Tibial nerve (tissue), 4 donors: ENCODE measurements around the gene MRPS11. TPM values are rescaled to one million over a fixed set of nuclear protein-coding genes. Genes with fewer than 3 reads are reported as not detected.

ENCODE experiments used
- DNase-seq, 2 donors: peaks; one replicate each; pipeline ENCODE4 v3.0.0-alpha.2; 2019; ENCODE audit warnings: low spot score in 2 of 2
- H3K27ac ChIP-seq, 4 donors: fragments of 200-600 bp; sonication (generic) in 3 of 4; one replicate each; pipeline ENCODE4 v1.5.1; 2017 to 2019; ENCODE audit warnings: mild to moderate bottlenecking in 1 of 4
- H3K27me3 ChIP-seq, 2 donors: fragments of 200-600 bp; sonication (generic) in 1 of 2; one replicate each; pipeline versions ENCODE4 v1.5.1 to v1.6.0; 2017 to 2019
- H3K36me3 ChIP-seq, 3 donors: fragments of 200-600 bp; sonication (generic); one replicate each; pipeline ENCODE4 v1.5.1; 2018 to 2019
- H3K4me1 ChIP-seq, 4 donors: fragments of 200-600 bp; sonication (generic) in 3 of 4; one replicate each; pipeline ENCODE4 v1.5.1; 2017 to 2019
- H3K4me3 ChIP-seq, 4 donors: fragments of 200-600 bp; sonication (generic) in 3 of 4; one replicate each; pipeline ENCODE4 v1.5.1; 2017 to 2019; ENCODE audit warnings: mild to moderate bottlenecking in 1 of 4, moderate library complexity in 1 of 4
- H3K9me3 ChIP-seq, 4 donors: fragments of 200-600 bp; sonication (generic) in 3 of 4; one replicate each; pipeline ENCODE4 v1.5.1; 2017 to 2019
- EP300 ChIP-seq, 2 donors: sonication (generic); formaldehyde crosslinking; IDR thresholded peaks; one replicate each; pipeline ENCODE4 v1.6.1; 2017; ENCODE audit warnings: antibody characterized with exemption in 2 of 2, mild to moderate bottlenecking in 1 of 2
- POLR2A ChIP-seq, 2 donors: fragments of 450-650 bp; IDR thresholded peaks; one replicate each; pipeline ENCODE4 v1.6.1; 2017; ENCODE audit warnings: antibody characterized with exemption in 2 of 2, mild to moderate bottlenecking in 2 of 2, moderate library complexity in 2 of 2
- WGBS, 2 donors: methylation state at CpG; one replicate each; pipeline ENCODE4 v1.1.5; 2018; 5-methylcytosine and 5-hydroxymethylcytosine counted together
- total RNA-seq, 4 donors: library from RNA; depleted of rRNA; stranded (reverse); fragments of >200 nt; gene quantifications; one replicate each; pipeline ENCODE4 v1.1.0, GENCODE V29; 2016
- TF ChIP-seq, protein P1 (sequence below), 5 experiments: fragments of 200-600 bp in 3 of 5; fragments of 450-650 bp in 2 of 5; sonication (generic) in 3 of 5; IDR thresholded peaks; one replicate each; pipeline ENCODE4 v1.5.1; 2016 to 2019; ENCODE audit warnings: antibody characterized with exemption in 5 of 5, mild to moderate bottlenecking in 3 of 5, moderate library complexity in 2 of 5

MRPS11 gene
- 10 to 100 TPM; 22.2 to 45.4 (median 37.1) TPM for total RNA-seq

DNA sequence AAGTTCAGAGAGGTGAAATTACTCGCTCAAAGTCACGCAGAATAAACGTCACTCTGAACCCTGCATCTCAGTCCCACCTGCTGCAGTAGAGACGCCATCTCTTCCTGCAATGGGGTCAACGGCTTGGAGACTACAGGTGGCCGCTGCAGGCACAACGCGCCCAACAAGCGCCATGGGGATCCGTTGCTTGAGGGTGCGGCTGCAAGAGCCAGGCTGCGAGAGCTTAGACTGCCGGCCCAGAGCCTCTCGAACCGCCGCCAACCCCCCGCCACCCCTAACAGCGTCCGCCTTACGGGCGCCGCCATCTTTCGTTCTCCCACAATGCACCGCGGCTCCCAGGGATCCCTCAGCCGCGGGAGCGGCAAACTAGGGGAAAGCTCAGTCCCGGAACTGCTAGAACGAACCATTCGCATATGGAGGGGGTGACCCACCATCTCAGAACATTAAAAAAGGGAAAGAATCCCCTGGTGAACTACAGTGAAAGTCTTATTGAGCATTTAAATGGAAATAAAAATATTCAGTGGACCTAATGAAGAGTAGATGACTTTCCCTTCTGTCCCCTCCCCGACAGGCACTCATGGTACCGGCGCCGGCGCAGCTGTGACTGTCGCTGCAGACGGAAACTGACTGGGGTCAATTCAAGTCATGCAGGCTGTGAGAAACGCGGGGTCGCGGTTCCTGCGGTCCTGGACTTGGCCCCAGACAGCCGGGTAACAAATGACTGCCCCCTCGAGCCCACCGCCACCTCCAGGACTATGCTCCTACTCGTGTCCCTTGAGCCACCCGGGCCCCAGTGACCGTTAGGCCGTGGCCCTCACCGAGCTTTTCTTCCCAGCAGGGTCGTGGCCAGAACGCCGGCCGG, at the start of gene MRPS11, which contains the start of gene MRPL46:
Gene MRPS11 (plus strand): TSS at position 636 of the 862 bp plus-strand sequence. CDS start 10 bp downstream, at position 646.
Gene MRPL46 (minus strand): TSS at position 316 of the 862 bp plus-strand sequence. CDS start 11 bp downstream, at position 305.
- TF ChIP-seq EP300 (IDR thresholded peaks at IDR 0.05) (peak; percentile 66 to 91), POLR2A (IDR thresholded peaks at IDR 0.05) (no peak)
- TF ChIP-seq, protein P1, sequence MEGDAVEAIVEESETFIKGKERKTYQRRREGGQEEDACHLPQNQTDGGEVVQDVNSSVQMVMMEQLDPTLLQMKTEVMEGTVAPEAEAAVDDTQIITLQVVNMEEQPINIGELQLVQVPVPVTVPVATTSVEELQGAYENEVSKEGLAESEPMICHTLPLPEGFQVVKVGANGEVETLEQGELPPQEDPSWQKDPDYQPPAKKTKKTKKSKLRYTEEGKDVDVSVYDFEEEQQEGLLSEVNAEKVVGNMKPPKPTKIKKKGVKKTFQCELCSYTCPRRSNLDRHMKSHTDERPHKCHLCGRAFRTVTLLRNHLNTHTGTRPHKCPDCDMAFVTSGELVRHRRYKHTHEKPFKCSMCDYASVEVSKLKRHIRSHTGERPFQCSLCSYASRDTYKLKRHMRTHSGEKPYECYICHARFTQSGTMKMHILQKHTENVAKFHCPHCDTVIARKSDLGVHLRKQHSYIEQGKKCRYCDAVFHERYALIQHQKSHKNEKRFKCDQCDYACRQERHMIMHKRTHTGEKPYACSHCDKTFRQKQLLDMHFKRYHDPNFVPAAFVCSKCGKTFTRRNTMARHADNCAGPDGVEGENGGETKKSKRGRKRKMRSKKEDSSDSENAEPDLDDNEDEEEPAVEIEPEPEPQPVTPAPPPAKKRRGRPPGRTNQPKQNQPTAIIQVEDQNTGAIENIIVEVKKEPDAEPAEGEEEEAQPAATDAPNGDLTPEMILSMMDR (IDR thresholded peaks at IDR 0.05) = peak in 2 of 5 experiments; percentile 25 to 60
- peak; percentile 75 to 92 for DNase-seq
- peaks cover 0 to 38% (median 14%) of the 10 kb centered on the region in 3 donors for H3K36me3 ChIP-seq
- H3K9me3 ChIP-seq = no peaks in the 10 kb centered on the region
- WGBS, 2 donors = 0 to 1% methylated on average over 48 to 53 of the region's 55 CpGs
- H3K27ac ChIP-seq = peak within 1 kb of the TSS; percentile 87 to 95 (median 88)
- no peaks in the 10 kb centered on the region for H3K27me3 ChIP-seq
- peak within 1 kb of the TSS; percentile 82 to 90 (median 86) for H3K4me3 ChIP-seq
- peaks cover 0 to 42% (median 21%) of the 10 kb centered on the region in 4 donors for H3K4me1 ChIP-seq

DNA sequence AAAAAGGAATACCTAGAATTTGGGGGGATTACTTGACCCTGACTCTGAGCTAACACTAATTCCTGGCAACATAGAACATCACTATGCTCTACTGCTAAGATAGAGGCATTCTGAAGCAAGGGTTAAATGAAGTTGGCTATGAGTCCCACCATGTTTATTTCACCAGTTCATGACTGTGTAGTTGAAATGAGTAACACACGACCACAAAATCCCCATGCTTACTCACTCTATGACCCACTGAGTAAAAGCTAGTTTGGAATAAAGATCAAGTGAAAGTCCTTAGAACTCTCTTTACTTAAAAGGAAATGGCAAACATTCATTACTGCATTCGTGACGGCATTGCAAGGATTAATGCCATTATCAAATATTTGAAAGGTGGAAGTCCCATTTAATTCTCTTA, 47.7 kb upstream of the MRPS11 start:
- TF ChIP-seq EP300 (IDR thresholded peaks at IDR 0.05) = no peak
- no peak for TF ChIP-seq POLR2A (IDR thresholded peaks at IDR 0.05)
- TF ChIP-seq, protein P1 (IDR thresholded peaks at IDR 0.05) = no peak
- Histone ChIP-seq H3K27ac (no peak overlapping the region), H3K4me3 (no peak overlapping the region), H3K9me3 (no peaks in the 10 kb centered on the region), H3K27me3 (peaks cover 0 to 3% of the 10 kb centered on the region in 2 donors), H3K36me3 (no peaks in the 10 kb centered on the region), H3K4me1 (no peaks in the 10 kb centered on the region)
- DNase-seq = no peak
- 56 to 63% methylated on average over 3 of the region's 3 CpGs for WGBS, 2 donors

DNA sequence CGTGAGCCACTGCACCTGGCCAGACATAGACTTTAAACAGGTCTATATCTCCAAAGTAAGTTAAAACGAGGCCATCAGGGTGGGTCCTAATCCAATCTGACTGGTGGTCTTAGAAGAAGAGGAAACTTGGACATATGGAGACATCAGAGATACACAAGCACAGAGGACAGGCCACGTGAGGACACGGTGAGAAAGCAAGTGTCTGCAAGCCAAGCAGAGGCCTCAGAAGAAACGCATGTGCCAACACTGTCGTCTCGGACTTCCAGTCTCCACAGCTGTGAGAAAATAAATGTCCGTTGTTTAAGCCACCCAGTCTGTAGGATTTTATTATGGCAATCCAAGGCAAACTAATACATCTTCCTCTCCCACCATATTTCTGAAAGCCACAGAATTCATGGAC, 44.2 kb upstream of the MRPS11 start:
- no peaks in the 10 kb centered on the region for H3K9me3 ChIP-seq
- 85 to 89% methylated on average over 8 of the region's 8 CpGs for WGBS, 2 donors
- TF ChIP-seq, protein P1 (IDR thresholded peaks at IDR 0.05) = no peak
- TF ChIP-seq EP300 (IDR thresholded peaks at IDR 0.05) = no peak
- no peak for TF ChIP-seq POLR2A (IDR thresholded peaks at IDR 0.05)

DNA sequence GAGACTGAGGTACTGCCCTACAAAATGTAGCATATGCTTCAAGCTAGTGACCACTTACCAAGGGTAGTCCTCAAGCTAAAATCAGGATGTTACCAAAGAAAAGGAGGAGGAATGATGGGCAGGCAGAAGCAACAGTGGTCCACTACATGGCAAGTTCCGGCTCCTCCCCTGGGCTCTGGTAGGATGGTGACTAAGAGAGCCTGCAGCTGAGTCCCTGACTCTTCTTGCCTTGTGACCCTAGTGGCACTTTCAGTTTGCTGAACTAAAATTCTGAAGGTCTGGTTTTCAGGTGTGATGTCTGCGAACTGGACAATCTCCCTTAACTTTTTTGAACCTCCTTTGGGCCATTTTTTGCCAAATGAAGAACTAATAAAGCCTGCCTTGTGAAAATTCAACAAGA, 41.2 kb upstream of the MRPS11 start:
- WGBS, 2 donors = 71 to 78% methylated on average over 2 of the region's 2 CpGs
- Histone ChIP-seq H3K36me3 (no peaks in the 10 kb centered on the region), H3K4me3 (no peak overlapping the region), H3K9me3 (no peaks in the 10 kb centered on the region), H3K27ac (no peak overlapping the region), H3K27me3 (no peaks in the 10 kb centered on the region), H3K4me1 (no peaks in the 10 kb centered on the region)
- no peak for DNase-seq
- TF ChIP-seq POLR2A (IDR thresholded peaks at IDR 0.05) (no peak), EP300 (IDR thresholded peaks at IDR 0.05) (no peak)
- TF ChIP-seq, protein P1 (IDR thresholded peaks at IDR 0.05) = no peak

More for the DNA sequence above, 44.2 kb upstream of the MRPS11 start:
- Histone ChIP-seq H3K36me3 (no peaks in the 10 kb centered on the region), H3K27ac (no peak overlapping the region), H3K27me3 (no peaks in the 10 kb centered on the region), H3K4me3 (no peak overlapping the region), H3K4me1 (no peaks in the 10 kb centered on the region)
- DNase-seq = no peak

DNA sequence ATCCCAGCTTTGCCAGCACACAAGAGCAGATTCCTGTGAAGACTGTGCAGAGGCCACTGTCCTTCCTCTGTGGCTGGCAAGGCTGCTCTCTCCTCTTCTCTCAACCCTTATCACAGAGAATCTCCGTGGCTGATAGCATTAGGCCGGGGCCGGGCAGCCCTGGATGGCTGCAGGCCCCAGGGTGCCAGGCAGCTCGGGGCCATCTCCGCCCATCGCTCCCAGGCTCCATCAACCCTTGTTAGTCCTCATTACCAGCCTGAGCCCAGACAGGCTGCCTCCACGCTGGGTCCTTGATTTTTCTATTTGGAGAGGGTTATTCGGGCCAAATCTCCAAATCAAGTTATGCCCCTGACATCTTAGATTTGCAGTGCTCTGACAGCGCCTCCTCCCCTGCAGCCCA, 39.5 kb upstream of the MRPS11 start:
- H3K4me1 ChIP-seq = no peaks in the 10 kb centered on the region
- H3K27ac ChIP-seq = no peak overlapping the region
- H3K27me3 ChIP-seq = no peaks in the 10 kb centered on the region
- H3K9me3 ChIP-seq = no peaks in the 10 kb centered on the region
- WGBS, 2 donors = 52 to 60% methylated on average over 9 of the region's 9 CpGs
- no peak overlapping the region for H3K4me3 ChIP-seq
- no peaks in the 10 kb centered on the region for H3K36me3 ChIP-seq
- no peak for DNase-seq
- TF ChIP-seq, protein P1 (IDR thresholded peaks at IDR 0.05) = no peak
- no peak for TF ChIP-seq EP300 (IDR thresholded peaks at IDR 0.05)
- no peak for TF ChIP-seq POLR2A (IDR thresholded peaks at IDR 0.05)
